ENCODE measurements around the gene PCED1B. TPM values are rescaled to one million over a fixed set of nuclear protein-coding genes. Genes with fewer than 3 reads are reported as not detected.

Gene PCED1B
- total RNA-seq, 6 donors from 2014 or later = 4.6 to 53.4 (median 11.7) TPM

- no peak overlapping the region for H3K4me3 ChIP-seq
- H3K36me3 ChIP-seq = no peaks in the 10 kb centered on the region
- no peaks in the 10 kb centered on the region for H3K27me3 ChIP-seq
- H3K4me1 ChIP-seq = peaks cover 9 to 14% (median 11%) of the 10 kb centered on the region in 4 donors
- H3K27ac ChIP-seq = no peak overlapping the region
- no peak for TF ChIP-seq POLR2AphosphoS5 (IDR thresholded peaks at IDR 0.05)
- no peak for TF ChIP-seq CTCF (IDR thresholded peaks at IDR 0.05)
- no peak for TF ChIP-seq EP300 (IDR thresholded peaks at IDR 0.05)
- no peak for TF ChIP-seq POLR2A (IDR thresholded peaks at IDR 0.05)
- DNase-seq (no peak), ATAC-seq (ENCODE audit: low FRiP score in 2 of 2) (no peak)
- no peaks in the 10 kb centered on the region for H3K9me3 ChIP-seq
- 61 to 68% methylated on average over 3 of the region's 3 CpGs for WGBS, 2 donors
Measured at GRCh38 chr12:47184229-47184628, 104.8 kb downstream of the PCED1B start.

- no peak overlapping the region for H3K27ac ChIP-seq
- no peaks in the 10 kb centered on the region for H3K36me3 ChIP-seq
- H3K4me3 ChIP-seq = no peak overlapping the region
- DNase-seq (peak in 1 of 2 donors; percentile 77), ATAC-seq (ENCODE audit: low FRiP score in 2 of 2) (no peak)
- H3K9me3 ChIP-seq = no peaks in the 10 kb centered on the region
- H3K4me1 ChIP-seq = peaks cover 15 to 20% (median 17%) of the 10 kb centered on the region in 4 donors
- no peak for TF ChIP-seq CTCF (IDR thresholded peaks at IDR 0.05)
- TF ChIP-seq EP300 (IDR thresholded peaks at IDR 0.05) = no peak
- TF ChIP-seq POLR2AphosphoS5 (IDR thresholded peaks at IDR 0.05) = no peak
- no peak for TF ChIP-seq POLR2A (IDR thresholded peaks at IDR 0.05)
- no peaks in the 10 kb centered on the region for H3K27me3 ChIP-seq
Measured at GRCh38 chr12:47184813-47185212, 105.4 kb downstream of the PCED1B start.

GRCh38 chr12:47186246-47186645 lies 106.8 kb downstream of the PCED1B start:
- no peak overlapping the region for H3K27ac ChIP-seq
- WGBS, 2 donors = 95 to 98% methylated on average over 2 of the region's 2 CpGs

GRCh38 chr12:47188576-47189441 lies 109.4 kb downstream of the PCED1B start:
- no peaks in the 10 kb centered on the region for H3K36me3 ChIP-seq
- no peaks in the 10 kb centered on the region for H3K27me3 ChIP-seq
- WGBS, 2 donors = 53 to 57% methylated on average over 6 of the region's 6 CpGs
- H3K4me1 ChIP-seq = peaks cover 27 to 39% (median 30%) of the 10 kb centered on the region in 4 donors
- H3K9me3 ChIP-seq = no peaks in the 10 kb centered on the region
- ATAC-seq (ENCODE audit: low FRiP score in 2 of 2) (peak in 1 of 2 donors; percentile 49), DNase-seq (peak in 1 of 2 donors; percentile 57)
- no peak for TF ChIP-seq CTCF (IDR thresholded peaks at IDR 0.05)
- no peak for TF ChIP-seq EP300 (IDR thresholded peaks at IDR 0.05)
- TF ChIP-seq POLR2AphosphoS5 (IDR thresholded peaks at IDR 0.05) = peak in 1 of 2 donors; percentile 19
- no peak for TF ChIP-seq POLR2A (IDR thresholded peaks at IDR 0.05)
- no peak overlapping the region for H3K4me3 ChIP-seq
- peak overlapping the region in 3 of 4 donors; percentile 13 to 27 (median 22) for H3K27ac ChIP-seq

More at GRCh38 chr12:47186246-47186645, 106.8 kb downstream of the PCED1B start:
- H3K27me3 ChIP-seq = no peaks in the 10 kb centered on the region
- H3K4me3 ChIP-seq = no peak overlapping the region
- TF ChIP-seq EP300 (IDR thresholded peaks at IDR 0.05) = no peak
- no peak for TF ChIP-seq CTCF (IDR thresholded peaks at IDR 0.05)
- no peak for TF ChIP-seq POLR2AphosphoS5 (IDR thresholded peaks at IDR 0.05)
- no peak for TF ChIP-seq POLR2A (IDR thresholded peaks at IDR 0.05)
- H3K9me3 ChIP-seq = no peaks in the 10 kb centered on the region
- no peaks in the 10 kb centered on the region for H3K36me3 ChIP-seq
- peaks cover 19 to 27% (median 23%) of the 10 kb centered on the region in 4 donors for H3K4me1 ChIP-seq
- DNase-seq (no peak), ATAC-seq (ENCODE audit: low FRiP score in 2 of 2) (no peak)

Measured in upper lobe of left lung (tissue), 6 donors.